Ureter (tissue), 1 donor: Measurements from ENCODE around the gene BRPF1. TPM values are rescaled to one million over a fixed set of nuclear protein-coding genes. Genes with fewer than 3 reads are reported as not detected.

Experiments
- DNase-seq: peaks from one replicate; pipeline ENCODE4 v3.0.0-alpha.2; 2020; ENCODE audit warnings: low spot score
- total RNA-seq: library from RNA; stranded (reverse); gene quantifications from one replicate; pipeline ENCODE4 v1.2.4, GENCODE V29; 2023
- donor health status: DM: yes; HTN: yes; CAD: no.

The BRPF1 gene
- total RNA-seq, 1 donor from 2014 or later: 18.6 TPM

DNA sequence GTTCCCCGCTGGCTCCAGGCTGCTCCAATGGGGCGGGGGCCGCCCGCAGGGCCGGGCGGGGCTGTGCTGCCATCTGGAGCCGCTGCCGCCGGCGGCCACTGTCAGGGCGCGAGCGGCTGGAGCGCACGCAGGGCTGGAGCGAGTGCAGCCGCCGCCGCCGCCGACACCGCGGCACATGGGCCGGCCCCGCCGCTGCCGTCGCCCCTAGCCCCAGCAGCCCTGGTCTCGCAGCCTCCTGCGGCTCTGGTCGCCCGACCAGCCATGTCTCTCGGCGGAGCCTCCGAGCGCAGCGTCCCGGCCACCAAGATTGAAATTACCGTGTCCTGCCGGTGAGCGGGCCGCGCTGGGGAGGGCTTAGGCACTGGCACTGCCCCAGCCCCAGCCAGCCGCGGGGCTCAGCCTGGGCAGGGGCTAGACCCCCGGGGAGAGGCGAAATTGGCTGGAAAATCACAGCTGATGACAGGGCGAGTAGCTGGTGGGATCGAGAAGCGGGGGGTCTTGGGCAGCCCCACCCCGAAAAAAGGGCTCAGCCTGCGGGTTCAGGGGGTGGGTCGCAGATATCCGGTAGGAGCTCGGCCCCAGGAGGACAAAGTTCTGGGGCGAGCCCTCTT lies 27.7 kb upstream of the BRPF1 start, which contains the start of gene CPNE9:
Gene CPNE9 (plus strand): TSS at position 98 of the 611 bp plus-strand sequence. CDS start 164 bp downstream, at position 262.
- DNase-seq: no peak

DNA sequence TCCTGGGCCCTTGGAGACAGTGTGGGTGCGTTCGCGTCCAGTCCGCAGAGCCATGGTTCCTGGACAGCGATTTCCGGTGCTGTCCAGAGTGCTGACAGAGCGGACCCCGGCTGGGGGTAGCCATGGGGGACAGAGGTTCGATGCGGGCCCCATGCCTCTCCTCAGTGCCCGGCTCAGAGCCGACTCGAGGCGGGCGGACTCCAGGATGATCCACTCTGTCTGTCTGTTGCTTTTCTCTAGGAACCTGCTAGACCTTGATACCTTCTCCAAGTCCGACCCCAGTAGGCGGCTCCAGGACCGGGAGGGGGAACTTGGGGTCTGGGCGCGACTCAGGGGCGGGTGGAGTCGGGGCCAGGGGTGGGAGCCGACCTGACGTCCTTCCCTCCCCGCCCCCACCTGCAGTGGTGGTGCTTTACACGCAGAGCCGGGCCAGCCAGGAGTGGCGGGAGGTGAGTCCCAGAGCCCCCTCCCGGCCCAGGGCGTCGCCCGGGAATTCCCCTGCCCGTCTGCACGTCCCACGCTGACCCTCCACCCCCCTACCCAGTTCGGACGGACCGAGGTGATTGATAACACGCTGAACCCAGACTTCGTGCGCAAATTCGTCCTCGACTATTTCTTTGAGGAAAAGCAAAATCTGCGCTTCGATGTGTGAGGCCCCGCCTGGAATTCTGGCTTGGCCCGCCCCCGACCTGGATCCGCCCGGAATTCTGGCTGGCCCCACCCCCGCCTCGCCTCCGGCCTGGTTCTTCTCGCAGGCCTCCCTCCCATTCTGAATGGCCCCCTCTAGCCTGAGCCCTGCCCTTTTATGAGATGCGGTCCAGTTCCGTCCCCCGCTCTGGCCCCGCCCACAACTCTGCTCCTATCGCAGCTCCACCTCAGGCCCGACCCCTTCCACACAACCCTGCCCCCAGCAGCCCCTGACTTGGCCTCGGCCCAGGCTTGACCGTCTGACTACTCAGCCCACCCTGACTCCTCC lies 26.9 kb upstream of the BRPF1 start:
- DNase-seq: no peak

- DNase-seq: no peak
These were observed 21.3 kb upstream of the BRPF1 start for GRCh38 chr3:9710174-9710739.

DNA sequence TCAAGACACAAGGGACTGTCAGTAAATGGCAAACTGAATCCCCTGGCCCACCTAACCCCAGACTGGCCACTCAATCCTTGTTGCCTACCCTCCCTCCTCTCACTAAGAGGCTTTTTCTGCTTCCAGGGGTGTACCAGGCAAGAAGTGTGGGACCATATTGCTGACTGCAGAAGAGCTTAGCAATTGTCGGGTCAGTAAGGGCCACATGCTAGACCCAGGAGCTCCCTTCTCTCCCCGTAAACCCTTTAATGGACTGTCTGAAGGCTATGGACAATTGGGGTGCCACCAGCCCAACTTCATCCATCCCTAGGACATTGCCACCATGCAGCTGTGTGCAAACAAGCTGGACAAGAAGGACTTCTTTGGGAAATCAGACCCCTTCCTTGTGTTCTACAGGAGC lies 19.1 kb upstream of the BRPF1 start:
- no peak for DNase-seq

GRCh38 chr3:9713142-9713541 lies 18.4 kb upstream of the BRPF1 start:
- no peak for DNase-seq

GRCh38 chr3:9715136-9715535 lies 16.4 kb upstream of the BRPF1 start:
- no peak for DNase-seq

- DNase-seq: peak; percentile 88
These were observed 15.6 kb upstream of the BRPF1 start for GRCh38 chr3:9715764-9716437.

GRCh38 chr3:9716801-9717555 lies 14.6 kb upstream of the BRPF1 start:
- DNase-seq: no peak

DNA sequence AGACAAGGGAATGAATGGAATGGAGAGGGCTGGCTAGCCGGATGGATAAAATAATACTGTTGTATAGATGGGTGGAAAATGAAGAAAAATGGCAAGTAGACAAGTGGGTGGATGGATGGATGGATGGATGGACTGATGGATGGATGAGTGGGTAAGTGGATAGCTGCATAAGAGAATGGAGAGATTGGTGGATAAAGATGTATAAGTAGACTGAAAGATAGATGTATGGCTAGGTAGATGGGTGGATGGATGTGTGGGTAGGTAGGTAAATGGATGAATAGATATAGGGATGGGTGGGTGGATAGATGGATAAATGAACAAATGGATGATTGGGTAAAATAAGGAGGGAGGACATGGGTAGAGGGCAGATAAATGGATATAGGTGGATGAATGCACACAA lies 14.0 kb upstream of the BRPF1 start:
- no peak for DNase-seq

GRCh38 chr3:9718118-9718517 lies 13.4 kb upstream of the BRPF1 start:
- no peak for DNase-seq

DNA sequence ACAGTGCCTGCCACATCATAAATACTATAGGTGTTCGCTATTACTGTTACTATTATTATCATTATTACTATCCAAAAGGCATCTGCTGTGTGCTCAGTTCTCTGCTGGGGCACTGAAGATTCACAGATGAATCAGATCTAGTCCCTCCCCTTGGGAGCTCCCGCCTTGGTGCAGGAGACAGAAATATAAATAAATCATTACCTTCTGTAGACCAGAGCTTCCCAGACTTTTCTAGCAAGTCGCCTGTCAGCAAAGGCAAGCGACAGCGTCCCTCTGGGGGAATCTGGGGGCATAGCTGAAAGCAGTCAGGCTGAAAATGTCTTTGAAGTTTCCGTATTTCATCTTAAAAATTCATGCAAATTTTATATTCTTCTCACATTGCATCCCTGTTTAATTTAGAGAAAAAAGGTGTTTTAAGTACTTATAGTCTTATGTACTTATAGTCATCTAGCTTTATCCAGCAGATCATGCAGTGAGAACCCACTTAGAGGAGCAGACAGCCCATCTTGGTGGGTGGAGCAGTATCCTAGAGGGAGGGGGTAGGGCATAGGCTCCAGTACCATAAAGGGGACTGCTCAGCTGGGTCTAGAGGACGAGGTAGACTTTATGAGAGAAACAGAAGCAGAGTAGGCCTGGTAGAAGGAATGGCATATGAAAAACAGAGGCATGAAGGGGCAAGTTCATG lies 10.4 kb upstream of the BRPF1 start:
- DNase-seq: no peak

DNA sequence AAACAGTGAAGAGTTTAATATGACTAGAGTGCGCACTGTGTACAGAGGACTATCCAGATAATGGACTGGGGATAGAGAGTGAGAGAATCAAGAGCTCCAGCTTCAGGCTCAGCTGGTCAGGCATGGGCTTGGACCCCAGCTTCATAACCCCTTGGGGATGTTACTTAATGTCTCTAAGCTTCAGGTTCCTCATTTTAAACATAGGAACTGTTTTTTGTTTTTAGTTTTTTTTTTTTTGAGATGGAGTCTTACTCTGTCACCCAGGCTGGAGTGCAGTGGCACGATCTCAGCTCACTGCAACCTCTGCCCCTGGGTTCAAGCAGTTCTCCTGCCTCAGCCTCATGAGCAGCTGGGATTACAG lies 9.9 kb upstream of the BRPF1 start:
- no peak for DNase-seq

- no peak for DNase-seq
These were observed 5.6 kb upstream of the BRPF1 start for GRCh38 chr3:9725775-9726515.

DNA sequence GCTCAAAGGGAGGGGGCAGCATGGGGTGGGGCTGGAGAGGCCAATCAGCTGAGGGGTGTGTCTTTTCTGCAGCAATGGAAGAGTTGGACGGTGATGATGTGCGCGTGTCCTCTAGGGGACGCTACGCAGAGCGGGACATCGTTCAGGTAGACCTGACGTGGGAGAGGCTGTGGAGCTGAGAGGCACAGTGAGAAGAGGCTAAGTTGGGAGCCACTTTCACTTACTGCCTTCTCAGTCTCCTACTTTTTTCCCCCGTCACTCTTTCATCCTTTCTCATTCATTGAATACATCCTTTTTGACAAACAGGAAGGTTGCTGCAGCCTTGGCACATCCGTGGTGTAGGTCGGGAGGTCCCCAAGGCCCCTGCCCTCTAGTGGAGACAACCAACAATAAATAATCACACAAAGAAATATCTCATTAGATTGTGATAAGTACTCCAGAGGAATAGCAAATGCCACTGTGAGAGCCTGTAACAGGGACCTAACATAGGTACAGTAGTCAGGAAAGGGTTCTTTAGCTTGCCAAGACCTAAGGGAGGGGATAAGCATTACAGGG lies 4.4 kb upstream of the BRPF1 start:
- DNase-seq: no peak

DNA sequence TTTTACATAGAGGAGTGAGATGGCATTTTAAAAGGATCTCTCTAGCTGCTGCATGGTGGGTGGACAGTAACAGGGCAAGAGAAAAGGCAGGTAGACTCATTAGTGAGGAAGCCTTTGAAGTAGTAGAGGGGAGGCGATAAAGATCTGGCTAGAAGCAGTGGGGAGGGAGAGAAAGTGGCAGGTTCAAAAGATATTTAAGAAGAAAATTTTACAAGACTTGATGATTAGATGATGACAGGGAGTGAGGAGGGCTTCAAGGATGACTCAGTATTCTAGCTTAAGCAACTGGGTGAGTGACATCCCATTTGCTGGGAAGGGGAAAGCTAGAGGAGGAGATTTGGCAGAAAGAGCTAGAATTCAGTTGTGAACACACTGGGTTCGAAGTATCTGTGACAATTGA lies 3.8 kb upstream of the BRPF1 start:
- DNase-seq: no peak

DNA sequence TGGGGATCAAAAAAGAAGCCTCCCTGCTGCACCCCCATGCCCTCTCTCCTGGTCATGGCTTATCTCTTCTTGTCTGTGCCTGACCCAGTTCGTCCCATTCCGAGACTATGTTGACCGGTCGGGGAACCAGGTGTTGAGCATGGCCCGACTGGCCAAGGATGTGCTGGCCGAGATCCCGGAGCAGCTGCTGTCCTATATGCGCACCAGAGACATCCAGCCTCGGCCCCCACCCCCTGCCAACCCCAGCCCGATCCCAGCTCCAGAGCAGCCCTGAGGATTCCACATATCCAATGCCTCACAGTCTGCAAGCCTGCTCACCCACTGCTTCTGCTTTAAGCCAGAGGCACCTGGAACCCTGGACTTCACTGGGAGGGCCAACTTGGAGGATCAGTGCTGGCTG lies 2.1 kb upstream of the BRPF1 start:
- DNase-seq: no peak

DNA sequence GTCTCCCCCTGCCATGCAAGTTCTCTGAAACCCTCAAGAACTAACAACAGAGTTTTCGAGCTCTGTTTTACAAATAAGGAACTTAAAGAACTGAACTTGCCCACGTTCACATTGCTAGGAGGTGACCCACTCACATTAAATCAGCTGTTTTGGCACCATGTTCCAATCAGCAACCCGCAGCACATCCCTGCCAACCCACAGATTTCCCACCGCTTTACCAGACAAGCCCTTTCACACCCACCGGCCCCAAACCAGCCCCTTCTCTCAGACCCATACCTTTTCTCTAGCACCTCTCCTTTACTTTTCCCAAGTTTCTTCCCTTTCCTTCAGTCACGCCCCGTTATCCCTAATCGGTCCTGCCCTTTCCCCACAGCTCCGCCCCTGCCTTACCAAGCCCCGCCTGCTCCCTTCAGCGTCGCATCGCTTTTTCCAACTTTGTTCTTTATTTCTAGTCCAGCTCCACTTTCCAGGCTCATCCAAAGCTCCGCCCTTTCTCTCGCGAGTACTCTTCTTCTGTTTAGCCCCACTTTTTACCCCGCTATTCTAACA lies 804 bp upstream of the BRPF1 start:
- DNase-seq: no peak

- peak; percentile 47 for DNase-seq
These were observed 675 bp downstream of the BRPF1 start for GRCh38 chr3:9732080-9732739.

DNA sequence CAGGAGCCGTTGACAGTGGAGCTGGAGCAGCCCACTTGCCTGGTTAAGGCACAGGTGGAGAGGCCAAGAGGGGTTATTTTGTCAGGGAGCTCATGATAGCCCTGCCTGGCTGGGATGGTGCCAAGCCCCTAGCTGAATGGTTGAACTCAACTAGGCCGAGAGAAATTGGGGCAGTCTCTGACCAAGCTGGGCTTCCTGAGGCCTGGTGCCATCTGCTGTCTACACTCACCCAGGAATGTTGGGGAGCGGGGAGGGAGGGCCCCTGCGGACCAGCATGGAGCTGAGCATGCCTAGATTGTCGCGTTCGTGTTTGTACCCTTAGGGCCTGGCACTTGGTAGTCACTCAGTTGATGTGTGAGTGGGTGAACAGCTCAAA lies 1.2 kb downstream of the BRPF1 start:
- DNase-seq: no peak
